HCT116 (cell line): ENCODE measurements around the gene IMMP2L. TPM values are rescaled to one million over a fixed set of nuclear protein-coding genes. Genes with fewer than 3 reads are reported as not detected.

Experiments used
- ATAC-seq: fragments of 200-7000 bp; cut with Tn5 transposase; 2 replicates; pipeline ENCODE4 v1.9.1; 2020; ENCODE audit warnings: mild to moderate bottlenecking, moderate library complexity
- BruUV-seq: library from RNA; stranded (reverse); fragments of 400-500 nt; replicated peaks from 2 replicates; lab custom pipeline; 2021; lab: Mats Ljungman, UMichigan
- CTCF ChIA-PET: fragments of 300-600 bp; sonication (Branson Sonifier 250); formaldehyde crosslinking; loops from one replicate; lab custom pipeline; 2021; ENCODE audit warnings: antibody characterized with exemption; lab: Charles Lee
- POLR2A ChIA-PET: fragments of 300-600, 350-600 bp; sonication (Branson Sonifier 250); formaldehyde crosslinking; loops from one replicate; lab custom pipeline; 2021; ENCODE audit warnings: antibody characterized with exemption; lab: Charles Lee
- RAD21 ChIA-PET, 2 experiments: fragments of 300-600 bp; sonication (Branson Sonifier 250); formaldehyde crosslinking; loops; one replicate each; lab custom pipeline; 2023; ENCODE audit warnings: low total read pairs in 2 of 2; ENCODE audit not compliant: uncharacterized antibody in 2 of 2, unreplicated experiment in 2 of 2, low non-redundant PET in 1 of 2; lab: Charles Lee
- DNase-seq: peaks from one replicate; pipeline ENCODE4 v3.0.0-alpha.2; 2010; ENCODE audit warnings: low read depth, low spot score
- H2AFZ ChIP-seq: fragments of 200-600 bp; shearing (Covaris generic), sonication (generic); 2 replicates; pipeline ENCODE4 v1.6.1; 2017; ENCODE audit warnings: low read depth, mixed run types, mixed read lengths, antibody characterized with exemption, low read length; ENCODE audit not compliant: poor library complexity, severe bottlenecking
- H3K27ac ChIP-seq: 2 replicates; pipeline ENCODE4 v1.5.1; 2012; ENCODE audit warnings: low read depth, low read length
- H3K27me3 ChIP-seq: fragments of 200-600 bp; sonication (generic); 2 replicates; pipeline ENCODE4 v1.6.1; 2016; ENCODE audit warnings: mixed run types, low read length, mixed read lengths; ENCODE audit not compliant: insufficient read depth
- H3K36me3 ChIP-seq, 2 experiments: fragments of 200-500 bp in 1 of 2; fragments of 200-600 bp in 1 of 2; sonication (Bioruptor generic) in 1 of 2; sonication (generic) in 1 of 2; 2 replicates each; pipeline versions ENCODE4 v1.5.1 to v1.6.1; 2014 to 2016; ENCODE audit warnings: low read length in 2 of 2, inconsistent platforms in 1 of 2, mixed read lengths in 1 of 2, mixed run types in 1 of 2; ENCODE audit not compliant: insufficient read depth in 2 of 2, control insufficient read depth in 1 of 2
- H3K4me1 ChIP-seq, 2 experiments: fragments of 200-600 bp in 1 of 2; sonication (generic) in 1 of 2; 2 replicates each; pipeline versions ENCODE4 v1.5.1 to v1.6.1; 2012 to 2017; ENCODE audit warnings: low read length in 2 of 2, inconsistent platforms in 1 of 2, mild to moderate bottlenecking in 1 of 2, mixed read lengths in 1 of 2, mixed run types in 1 of 2, moderate library complexity in 1 of 2; ENCODE audit not compliant: insufficient read depth in 2 of 2, control insufficient read depth in 1 of 2
- H3K4me2 ChIP-seq: fragments of 200-600 bp; sonication (generic); 2 replicates; pipeline ENCODE4 v1.6.1; 2017; ENCODE audit warnings: mixed run types, low read length, mixed read lengths
- H3K4me3 ChIP-seq, 2 experiments: fragments of 200-600 bp in 1 of 2; sonication (generic) in 1 of 2; replicated peaks in 1 of 2; 2 replicates each; pipeline ENCODE4 v1.5.1; 2011 to 2016; ENCODE audit warnings: low read length in 2 of 2, control low read depth in 1 of 2, low read depth in 1 of 2, mild to moderate bottlenecking in 1 of 2, mixed read lengths in 1 of 2, mixed run types in 1 of 2
- H3K79me2 ChIP-seq: fragments of 200-600 bp; sonication (generic); 2 replicates; pipeline ENCODE4 v1.6.1; 2017; ENCODE audit warnings: mild to moderate bottlenecking, mixed run types, low read length, moderate library complexity, mixed read lengths; ENCODE audit not compliant: insufficient read depth
- H3K9ac ChIP-seq: fragments of 200-600 bp; sonication (generic); 2 replicates; pipeline ENCODE4 v1.6.1; 2016; ENCODE audit warnings: low read length, mixed read lengths
- H3K9me2 ChIP-seq: fragments of 200-600 bp; sonication (generic), shearing (Covaris generic); 2 replicates; pipeline ENCODE4 v1.6.1; 2017; ENCODE audit warnings: mixed run types, mild to moderate bottlenecking, moderate library complexity; ENCODE audit not compliant: insufficient read depth
- H3K9me3 ChIP-seq, 2 experiments: fragments of 200-500 bp in 1 of 2; fragments of 200-600 bp in 1 of 2; sonication (Bioruptor generic) in 1 of 2; sonication (generic) in 1 of 2; 2 replicates each; pipeline ENCODE4 v1.6.1; 2014 to 2017; ENCODE audit warnings: low read length in 2 of 2, mixed read lengths in 2 of 2, inconsistent platforms in 1 of 2, low read depth in 1 of 2, mild to moderate bottlenecking in 1 of 2, mixed run types in 1 of 2, moderate library complexity in 1 of 2; ENCODE audit not compliant: control insufficient read depth in 1 of 2, insufficient read depth in 1 of 2
- H4K20me1 ChIP-seq: fragments of 200-600 bp; sonication (generic), shearing (Covaris generic); 2 replicates; pipeline ENCODE4 v1.6.1; 2017; ENCODE audit warnings: mixed run types, mild to moderate bottlenecking, moderate library complexity; ENCODE audit not compliant: insufficient read depth
- ATF3 ChIP-seq: IDR thresholded peaks from 2 replicates; pipeline ENCODE4 v1.6.1; 2012
- CTCF ChIP-seq, 3 experiments: fragments of 200-600 bp in 1 of 3; sonication (generic) in 1 of 3; IDR thresholded peaks in 2 of 3; conservative IDR thresholded peaks in 1 of 3; 2 replicates each; pipeline ENCODE4 v1.5.1; 2012 to 2017; ENCODE audit warnings: low read depth in 2 of 3, low read length in 2 of 3, antibody characterized with exemption in 1 of 3, borderline replicate concordance in 1 of 3, control low read depth in 1 of 3, mild to moderate bottlenecking in 1 of 3, mixed read lengths in 1 of 3, mixed run types in 1 of 3, moderate library complexity in 1 of 3; ENCODE audit not compliant: insufficient read depth in 1 of 3
- ELF1 ChIP-seq: IDR thresholded peaks from 2 replicates; pipeline ENCODE4 v1.6.1; 2012; ENCODE audit warnings: low read depth, borderline replicate concordance
- EZH2 ChIP-seq: fragments of 200-600 bp; sonication (generic); IDR thresholded peaks from 2 replicates; pipeline ENCODE4 v1.6.1; 2017; ENCODE audit warnings: antibody characterized with exemption, mixed run types
- EZH2phosphoT487 ChIP-seq: fragments of 200-600 bp; IDR thresholded peaks from 2 replicates; pipeline ENCODE4 v1.6.1; 2018; ENCODE audit warnings: antibody characterized with exemption, borderline replicate concordance
- JUND ChIP-seq: IDR thresholded peaks from 2 replicates; pipeline ENCODE4 v1.6.1; 2012
- POLR2A ChIP-seq: IDR thresholded peaks from 2 replicates; pipeline ENCODE4 v1.7.0; 2011; ENCODE audit warnings: borderline replicate concordance; ENCODE audit not compliant: insufficient read depth, insufficient read length; ENCODE audit errors: extremely low read depth
- POLR2AphosphoS5 ChIP-seq: IDR thresholded peaks from 2 replicates; pipeline ENCODE4 v1.6.1; 2011; ENCODE audit warnings: mild to moderate bottlenecking, low read depth, low read length, moderate library complexity
- SIN3A ChIP-seq: IDR thresholded peaks from 2 replicates; pipeline ENCODE4 v1.6.1; 2012; ENCODE audit warnings: low read depth
- YY1 ChIP-seq: IDR thresholded peaks from 2 replicates; pipeline ENCODE4 v1.6.1; 2011; ENCODE audit warnings: low read length, low read depth, moderate library complexity, mild to moderate bottlenecking; ENCODE audit not compliant: insufficient replicate concordance; ENCODE audit errors: extremely low read depth
- ZFX ChIP-seq: fragments of 450-650 bp; IDR thresholded peaks from 2 replicates; pipeline ENCODE4 v1.6.1; 2017
- intact Hi-C: fragments of 100-400 bp; cut with micrococcal nuclease; formaldehyde crosslinking; loops from 2 replicates; pipeline ENCODE4 v1.10.0; 2022
- total RNA-seq: library from RNA; stranded (reverse); gene quantifications from one replicate; pipeline ENCODE4 v1.2.1, GENCODE V29; 2021; ENCODE audit not compliant: unreplicated experiment
- TF ChIP-seq, protein P1 (sequence below): IDR thresholded peaks from 2 replicates; pipeline ENCODE4 v1.6.1; 2011; ENCODE audit warnings: mild to moderate bottlenecking, low read length, moderate library complexity; ENCODE audit not compliant: insufficient replicate concordance; ENCODE audit errors: extremely low read depth

The IMMP2L gene
- total RNA-seq, 1 experiment from 2014 or later = 21.1 TPM

- H3K4me2 ChIP-seq = no peak overlapping the region
- CTCF ChIA-PET = no interaction called here
- DNase-seq (no peak), ATAC-seq (no peak)
- no peaks in the 10 kb centered on the region for H4K20me1 ChIP-seq
- no TSS peak for BruUV-seq
- no peak overlapping the region for H3K4me3 ChIP-seq
- no peak overlapping the region for H3K27ac ChIP-seq
- no peak overlapping the region for H3K9ac ChIP-seq
- no peak overlapping the region for H2AFZ ChIP-seq
- no peak for TF ChIP-seq ATF3
- TF ChIP-seq EZH2 = no peak
- no peak for TF ChIP-seq YY1
- no peak for TF ChIP-seq JUND
- no peak for TF ChIP-seq SIN3A
- H3K27me3 ChIP-seq = no peaks in the 10 kb centered on the region
- RAD21 ChIA-PET = no interaction called here
- no peaks in the 10 kb centered on the region for H3K36me3 ChIP-seq
- H3K9me2 ChIP-seq = no peaks in the 10 kb centered on the region
- POLR2A ChIA-PET = no interaction called here
- H3K9me3 ChIP-seq = no peaks in the 10 kb centered on the region
- no peaks in the 10 kb centered on the region for H3K79me2 ChIP-seq
- intact Hi-C loops = no loop called here
- no peaks in the 10 kb centered on the region for H3K4me1 ChIP-seq
These were observed 520.7 kb downstream of the IMMP2L start for GRCh38 chr7:111041577-111041976.

DNA sequence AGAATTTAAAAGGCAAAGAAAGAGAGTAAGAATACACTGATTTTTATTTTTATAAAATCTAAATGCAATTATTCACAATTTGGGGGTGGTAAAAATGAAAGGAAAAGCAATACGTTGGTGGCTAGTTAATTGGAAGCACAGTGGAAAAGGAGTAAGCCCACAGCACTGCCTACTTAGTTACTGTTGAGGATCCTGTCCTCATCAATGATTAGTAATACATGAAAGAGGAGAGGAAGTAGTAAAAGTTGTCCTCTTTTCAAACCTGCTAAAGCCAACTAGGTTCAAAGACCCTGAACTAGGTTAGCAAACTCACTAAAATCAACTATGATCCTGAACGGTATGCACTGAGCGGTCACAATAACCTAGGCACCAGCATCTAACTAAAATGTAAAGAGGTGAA is 524.1 kb downstream of the IMMP2L start:
- DNase-seq (no peak), ATAC-seq (no peak)
- Histone ChIP-seq H3K27me3 (no peaks in the 10 kb centered on the region), H2AFZ (no peak overlapping the region), H4K20me1 (no peaks in the 10 kb centered on the region; the same call in 1 of the 2 replicates), H3K4me1 (no peaks in the 10 kb centered on the region), H3K9me3 (no peaks in the 10 kb centered on the region), H3K4me3 (no peak overlapping the region), H3K4me2 (no peak overlapping the region), H3K79me2 (no peaks in the 10 kb centered on the region), H3K27ac (no peak overlapping the region), H3K36me3 (no peaks in the 10 kb centered on the region), H3K9ac (no peak overlapping the region), H3K9me2 (no peaks in the 10 kb centered on the region)
- intact Hi-C loops = no loop called here
- POLR2A ChIA-PET = no interaction called here
- CTCF ChIA-PET = no interaction called here
- TF ChIP-seq CTCF (IDR thresholded peaks at IDR 0.05 in 2 of 3, conservative IDR thresholded peaks at IDR 0.05 in 1 of 3; ENCODE audit: borderline replicate concordance in 1 of 3, insufficient read depth in 1 of 3, low read depth in 2 of 3, low read length in 2 of 3) = no peak
- no peak for TF ChIP-seq POLR2AphosphoS5
- TF ChIP-seq POLR2A = no peak
- no peak for TF ChIP-seq EZH2phosphoT487
- no peak for TF ChIP-seq ELF1
- TF ChIP-seq ZFX = no peak
- TF ChIP-seq, protein P1, sequence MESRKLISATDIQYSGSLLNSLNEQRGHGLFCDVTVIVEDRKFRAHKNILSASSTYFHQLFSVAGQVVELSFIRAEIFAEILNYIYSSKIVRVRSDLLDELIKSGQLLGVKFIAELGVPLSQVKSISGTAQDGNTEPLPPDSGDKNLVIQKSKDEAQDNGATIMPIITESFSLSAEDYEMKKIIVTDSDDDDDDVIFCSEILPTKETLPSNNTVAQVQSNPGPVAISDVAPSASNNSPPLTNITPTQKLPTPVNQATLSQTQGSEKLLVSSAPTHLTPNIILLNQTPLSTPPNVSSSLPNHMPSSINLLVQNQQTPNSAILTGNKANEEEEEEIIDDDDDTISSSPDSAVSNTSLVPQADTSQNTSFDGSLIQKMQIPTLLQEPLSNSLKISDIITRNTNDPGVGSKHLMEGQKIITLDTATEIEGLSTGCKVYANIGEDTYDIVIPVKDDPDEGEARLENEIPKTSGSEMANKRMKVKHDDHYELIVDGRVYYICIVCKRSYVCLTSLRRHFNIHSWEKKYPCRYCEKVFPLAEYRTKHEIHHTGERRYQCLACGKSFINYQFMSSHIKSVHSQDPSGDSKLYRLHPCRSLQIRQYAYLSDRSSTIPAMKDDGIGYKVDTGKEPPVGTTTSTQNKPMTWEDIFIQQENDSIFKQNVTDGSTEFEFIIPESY = no peak
- no peak for TF ChIP-seq ATF3
- no TSS peak for BruUV-seq
- RAD21 ChIA-PET = no interaction called here
